Natural killer cell (primary cell): ENCODE data around the gene TENM4. TPM values are rescaled to one million over a fixed set of nuclear protein-coding genes. Genes with fewer than 3 reads are reported as not detected.

Source experiments
- ATAC-seq, 3 donors: fragments of 150-1000 bp in 2 of 3; fragments of 200-7000 bp in 1 of 3; cut with Tn5 transposase; 1 replicate in 1 of 3; 2 replicates in 2 of 3; pipeline ENCODE4 v1.10.0; 2021; ENCODE audit warnings: mild to moderate bottlenecking in 2 of 3, moderate library complexity in 2 of 3
- DNase-seq, 2 donors: peaks; one replicate each; pipeline versions ENCODE4 v3.0.0 to v3.0.0-alpha.2; 2013 to 2021; ENCODE audit warnings: mixed read lengths in 1 of 2
- H3K27ac ChIP-seq: one replicate; pipeline ENCODE4 v1.5.1; 2013; ENCODE audit warnings: mild to moderate bottlenecking, low read length
- H3K27me3 ChIP-seq: one replicate; pipeline ENCODE4 v1.6.1; 2013; ENCODE audit warnings: low read length; ENCODE audit not compliant: control insufficient read depth, insufficient read depth
- H3K36me3 ChIP-seq: one replicate; pipeline ENCODE4 v1.6.1; 2013; ENCODE audit warnings: low read length; ENCODE audit not compliant: control insufficient read depth, insufficient read depth
- H3K4me1 ChIP-seq: one replicate; pipeline ENCODE4 v1.6.1; 2013; ENCODE audit warnings: low read length; ENCODE audit not compliant: control insufficient read depth, insufficient read depth
- H3K4me3 ChIP-seq: one replicate; pipeline ENCODE4 v1.5.1; 2013; ENCODE audit warnings: low read length
- H3K9me3 ChIP-seq: one replicate; pipeline ENCODE4 v1.6.1; 2013; ENCODE audit warnings: low read length; ENCODE audit not compliant: control insufficient read depth, insufficient read depth
- H3K27ac Mint-ChIP-seq, 2 donors: one replicate each; pipeline ENCODE4 v1.8.0; 2022; ENCODE audit warnings: mild to moderate bottlenecking in 2 of 2, mixed read lengths in 2 of 2, moderate library complexity in 1 of 2
- H3K27me3 Mint-ChIP-seq, 2 donors: one replicate each; pipeline ENCODE4 v1.8.0; 2022; ENCODE audit warnings: low read depth in 2 of 2, mixed read lengths in 2 of 2
- H3K36me3 Mint-ChIP-seq: one replicate; pipeline ENCODE4 v1.8.0; 2022; ENCODE audit warnings: mixed read lengths
- H3K4me1 Mint-ChIP-seq, 2 donors: one replicate each; pipeline ENCODE4 v1.8.0; 2022; ENCODE audit warnings: mixed read lengths in 2 of 2
- H3K4me3 Mint-ChIP-seq: one replicate; pipeline ENCODE4 v1.8.0; 2022; ENCODE audit warnings: mild to moderate bottlenecking, moderate library complexity, mixed read lengths
- H3K9me3 Mint-ChIP-seq, 2 donors: one replicate each; pipeline ENCODE4 v1.8.0; 2022; ENCODE audit warnings: mixed read lengths in 2 of 2
- CTCF ChIP-seq: fragments of 200-600 bp; IDR thresholded peaks from one replicate; pipeline ENCODE4 v1.8.0; 2022; ENCODE audit warnings: antibody characterized with exemption
- WGBS: methylation state at CpG from one replicate; pipeline ENCODE4 v1.1.7; 2013; ENCODE audit warnings: missing lambda C conversion rate; ENCODE audit not compliant: insufficient coverage; 5-methylcytosine and 5-hydroxymethylcytosine counted together
- intact Hi-C: fragments of 100-400 bp; cut with micrococcal nuclease; formaldehyde crosslinking; loops from one replicate; pipeline ENCODE4 v1.14.2; 2022
- total RNA-seq, 4 donors: library from RNA; stranded (reverse); fragments of 120-200 nt in 1 of 4; gene quantifications; one replicate each; pipeline versions ENCODE4 v1.2.3 to v1.2.4, GENCODE V29; 2013 to 2022

TENM4 gene
- total RNA-seq, 3 donors from 2014 or later (not counting 1 experiment from before 2014, with no cell fraction given), result 0.63 to 0.75 TPM; not detected in 1

- Histone ChIP-seq H3K27ac (no peak overlapping the region), H3K27me3 (peaks cover 8% of the 10 kb centered on the region), H3K9me3 (no peaks in the 10 kb centered on the region), H3K36me3 (no peaks in the 10 kb centered on the region), H3K4me3 (no peak overlapping the region), H3K4me1 (no peaks in the 10 kb centered on the region)
- no peaks in the 10 kb centered on the region for H3K36me3 Mint-ChIP-seq
- H3K27ac Mint-ChIP-seq, result no peak overlapping the region
- 12% methylated on average over 9 of the region's 9 CpGs for WGBS
- peaks cover 15 to 17% of the 10 kb centered on the region in 2 donors for H3K4me1 Mint-ChIP-seq
- ATAC-seq (no peak), DNase-seq (no peak)
- H3K27me3 Mint-ChIP-seq, result peaks cover 35 to 61% of the 10 kb centered on the region in 2 donors
- intact Hi-C loops, result no loop called here
- H3K9me3 Mint-ChIP-seq, result peaks cover 3% of the 10 kb centered on the region in 2 donors
- no peak for TF ChIP-seq CTCF
- H3K4me3 Mint-ChIP-seq, result no peak overlapping the region
Observed at GRCh38 chr11:79030448-79030847, 410.4 kb downstream of the TENM4 start.

GRCh38 chr11:79028225-79028624, 412.6 kb downstream of the TENM4 start:
- Histone ChIP-seq H3K36me3 (no peaks in the 10 kb centered on the region), H3K4me3 (no peak overlapping the region), H3K4me1 (no peaks in the 10 kb centered on the region), H3K27ac (no peak overlapping the region), H3K27me3 (peaks cover 12% of the 10 kb centered on the region), H3K9me3 (no peaks in the 10 kb centered on the region)
- no peak for DNase-seq
- no peaks in the 10 kb centered on the region for H3K36me3 Mint-ChIP-seq
- no peak for TF ChIP-seq CTCF
- no peak overlapping the region for H3K4me3 Mint-ChIP-seq
- no peak for ATAC-seq
- peaks cover 3% of the 10 kb centered on the region in 2 donors for H3K9me3 Mint-ChIP-seq
- peaks cover 35 to 74% of the 10 kb centered on the region in 2 donors for H3K27me3 Mint-ChIP-seq
- intact Hi-C loops, result no loop called here
- H3K27ac Mint-ChIP-seq, result no peak overlapping the region
- WGBS, result 40% methylated on average over 1 of the region's 1 CpG
- H3K4me1 Mint-ChIP-seq, result peaks cover 15 to 17% of the 10 kb centered on the region in 2 donors

GRCh38 chr11:79026803-79027445, 413.9 kb downstream of the TENM4 start:
- H3K27me3 ChIP-seq, result peaks cover 12% of the 10 kb centered on the region
- Mint-ChIP-seq H3K36me3 (no peaks in the 10 kb centered on the region), H3K27me3 (peaks cover 35 to 63% of the 10 kb centered on the region in 2 donors), H3K27ac (no peak overlapping the region), H3K4me1 (peaks cover 15 to 17% of the 10 kb centered on the region in 2 donors), H3K9me3 (peaks cover 3% of the 10 kb centered on the region in 2 donors), H3K4me3 (no peak overlapping the region)
- H3K9me3 ChIP-seq, result no peaks in the 10 kb centered on the region
- no peak for TF ChIP-seq CTCF
- DNase-seq, result no peak
- H3K36me3 ChIP-seq, result no peaks in the 10 kb centered on the region
- intact Hi-C loops, result no loop called here
- H3K4me1 ChIP-seq, result no peaks in the 10 kb centered on the region
- H3K4me3 ChIP-seq, result no peak overlapping the region
- no peak for ATAC-seq
- WGBS, result 42% methylated on average over 2 of the region's 3 CpGs
- no peak overlapping the region for H3K27ac ChIP-seq

GRCh38 chr11:79025622-79026021, 415.2 kb downstream of the TENM4 start:
- no peak overlapping the region for H3K27ac Mint-ChIP-seq
- Histone ChIP-seq H3K4me1 (no peaks in the 10 kb centered on the region), H3K9me3 (no peaks in the 10 kb centered on the region), H3K27me3 (peaks cover 9% of the 10 kb centered on the region), H3K36me3 (no peaks in the 10 kb centered on the region), H3K4me3 (no peak overlapping the region), H3K27ac (no peak overlapping the region)
- WGBS, result 40% methylated on average over 5 of the region's 5 CpGs
- H3K36me3 Mint-ChIP-seq, result no peaks in the 10 kb centered on the region
- H3K4me3 Mint-ChIP-seq, result no peak overlapping the region
- ATAC-seq (no peak), DNase-seq (no peak)
- peaks cover 34 to 61% of the 10 kb centered on the region in 2 donors for H3K27me3 Mint-ChIP-seq
- peaks cover 15 to 17% of the 10 kb centered on the region in 2 donors for H3K4me1 Mint-ChIP-seq
- intact Hi-C loops, result no loop called here
- H3K9me3 Mint-ChIP-seq, result peaks cover 3% of the 10 kb centered on the region in 2 donors
- no peak for TF ChIP-seq CTCF
